Memory B cell (primary cell): Measurements from ENCODE around the gene SLC16A14.
"Not testable (repeated sequence)": the region's sequence is repeated elsewhere in the genome, so short reads cannot be mapped to it uniquely, and the experiment has no call there.

Source experiments
- ATAC-seq: fragments of 150-1000 bp; cut with Tn5 transposase; 2 replicates; pipeline ENCODE4 v1.10.0; 2021; ENCODE audit warnings: low read depth, mild to moderate bottlenecking, moderate library complexity
- DNase-seq, 2 donors: peaks; one replicate each; pipeline ENCODE4 v3.0.0; 2022; ENCODE audit warnings: low spot score in 2 of 2
- H3K27ac Mint-ChIP-seq: one replicate; pipeline ENCODE4 v1.8.0; 2022; ENCODE audit warnings: mild to moderate bottlenecking, moderate library complexity, mixed read lengths
- H3K27me3 Mint-ChIP-seq: one replicate; pipeline ENCODE4 v1.8.0; 2022; ENCODE audit warnings: mixed read lengths
- H3K36me3 Mint-ChIP-seq: one replicate; pipeline ENCODE4 v1.8.0; 2022; ENCODE audit warnings: mild to moderate bottlenecking, mixed read lengths
- H3K4me1 Mint-ChIP-seq: one replicate; pipeline ENCODE4 v1.8.0; 2022; ENCODE audit warnings: mixed read lengths
- H3K4me3 Mint-ChIP-seq: one replicate; pipeline ENCODE4 v1.8.0; 2022; ENCODE audit warnings: mild to moderate bottlenecking, moderate library complexity, mixed read lengths
- H3K9me3 Mint-ChIP-seq: one replicate; pipeline ENCODE4 v1.8.0; 2022; ENCODE audit warnings: mixed read lengths

Gene SLC16A14, protein sequence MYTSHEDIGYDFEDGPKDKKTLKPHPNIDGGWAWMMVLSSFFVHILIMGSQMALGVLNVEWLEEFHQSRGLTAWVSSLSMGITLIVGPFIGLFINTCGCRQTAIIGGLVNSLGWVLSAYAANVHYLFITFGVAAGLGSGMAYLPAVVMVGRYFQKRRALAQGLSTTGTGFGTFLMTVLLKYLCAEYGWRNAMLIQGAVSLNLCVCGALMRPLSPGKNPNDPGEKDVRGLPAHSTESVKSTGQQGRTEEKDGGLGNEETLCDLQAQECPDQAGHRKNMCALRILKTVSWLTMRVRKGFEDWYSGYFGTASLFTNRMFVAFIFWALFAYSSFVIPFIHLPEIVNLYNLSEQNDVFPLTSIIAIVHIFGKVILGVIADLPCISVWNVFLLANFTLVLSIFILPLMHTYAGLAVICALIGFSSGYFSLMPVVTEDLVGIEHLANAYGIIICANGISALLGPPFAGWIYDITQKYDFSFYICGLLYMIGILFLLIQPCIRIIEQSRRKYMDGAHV

GRCh38 chr2:230068651-230069055 is at the start of gene SLC16A14:
SLC16A14 (minus strand) TSS chr2:230068924; CDS start chr2:230059352, 9,572 bp downstream.
- H3K4me3 Mint-ChIP-seq, result peak within 1 kb of the TSS; percentile 97
- peaks cover 2% of the 10 kb centered on the region for H3K27me3 Mint-ChIP-seq
- DNase-seq, result peak in 1 of 2 donors; percentile 20
- peaks cover 1% of the 10 kb centered on the region for H3K36me3 Mint-ChIP-seq
- peak; percentile 26 for ATAC-seq
- H3K9me3 Mint-ChIP-seq, result peaks cover 1% of the 10 kb centered on the region
- peaks cover 12% of the 10 kb centered on the region for H3K4me1 Mint-ChIP-seq
- H3K27ac Mint-ChIP-seq, result peak within 1 kb of the TSS; percentile 48

- H3K36me3 Mint-ChIP-seq, result peaks cover 14% of the 10 kb centered on the region
- H3K9me3 Mint-ChIP-seq, result peaks cover 18% of the 10 kb centered on the region
- no peak for ATAC-seq
- no peaks in the 10 kb centered on the region for H3K4me1 Mint-ChIP-seq
- no peak for DNase-seq
- no peak overlapping the region for H3K27ac Mint-ChIP-seq
- H3K27me3 Mint-ChIP-seq, result peaks cover 5% of the 10 kb centered on the region
- no peak overlapping the region for H3K4me3 Mint-ChIP-seq
Observed at GRCh38 chr2:230106771-230107170, 38.0 kb upstream of the SLC16A14 start.

DNA sequence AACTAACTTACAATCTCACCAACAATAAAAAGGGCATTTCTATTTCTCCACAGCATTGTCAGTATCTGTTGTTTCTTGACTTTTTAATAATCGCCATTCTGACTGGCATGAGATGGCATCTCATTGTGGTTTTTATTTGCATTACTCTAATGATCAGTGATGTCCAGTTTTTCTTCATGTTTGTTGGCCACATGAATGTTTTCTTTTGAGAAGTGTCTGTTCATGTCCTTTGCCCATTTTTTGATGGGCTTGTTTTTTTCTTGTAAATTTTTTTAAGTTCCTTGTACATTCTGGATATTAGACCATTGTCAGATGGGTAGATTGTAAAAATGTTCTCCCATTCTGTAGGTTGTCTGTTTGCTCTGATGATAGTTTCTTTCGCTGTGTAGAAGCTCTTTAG is 33.2 kb upstream of the SLC16A14 start:
- H3K9me3 Mint-ChIP-seq, result peaks cover 14% of the 10 kb centered on the region
- not testable (repeated sequence) for H3K4me1 Mint-ChIP-seq, H3K27ac Mint-ChIP-seq, DNase-seq, H3K27me3 Mint-ChIP-seq, ATAC-seq, H3K4me3 Mint-ChIP-seq
- peaks cover 10% of the 10 kb centered on the region for H3K36me3 Mint-ChIP-seq

DNA sequence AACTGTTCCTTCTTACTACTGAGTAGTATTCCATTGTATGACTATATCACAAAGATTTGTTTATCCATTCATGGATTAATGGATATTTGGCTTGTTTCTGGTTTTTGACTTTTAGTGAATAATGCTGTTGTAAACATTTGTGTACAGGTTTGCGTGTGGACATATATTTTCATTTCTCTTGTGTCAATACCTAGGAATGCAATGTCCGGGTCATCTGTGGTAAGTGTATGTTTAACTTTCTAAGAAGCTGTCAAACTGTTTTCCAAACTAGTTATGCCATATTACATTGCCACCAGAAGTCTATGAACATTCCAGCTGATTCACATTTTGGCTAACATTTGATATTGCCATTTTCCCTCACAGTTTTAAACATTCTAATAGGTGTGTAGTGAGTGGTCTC is 29.1 kb upstream of the SLC16A14 start:
- Mint-ChIP-seq H3K4me3 (no peak overlapping the region), H3K27ac (no peak overlapping the region), H3K36me3 (peaks cover 7% of the 10 kb centered on the region), H3K9me3 (peaks cover 8% of the 10 kb centered on the region), H3K4me1 (no peaks in the 10 kb centered on the region), H3K27me3 (no peaks in the 10 kb centered on the region)
- DNase-seq (no peak), ATAC-seq (no peak)

DNA sequence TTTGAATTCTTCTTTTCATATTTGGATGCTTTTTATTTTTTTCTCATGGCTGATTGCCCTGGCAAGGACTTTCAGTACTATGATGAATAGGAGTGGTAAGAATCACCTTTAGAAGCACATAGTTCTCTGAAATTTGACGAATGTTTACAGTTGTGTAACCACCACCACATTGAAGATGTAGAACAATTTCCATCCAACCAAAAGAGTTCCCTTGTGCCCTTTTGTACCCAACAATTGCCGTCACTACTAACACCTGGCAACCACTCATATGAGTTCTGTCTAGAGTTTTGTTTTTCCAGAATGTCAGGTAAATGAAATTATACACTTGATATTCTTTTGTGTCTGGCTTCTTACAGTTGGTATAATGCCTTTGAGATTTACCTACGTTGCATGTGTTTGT is 28.7 kb upstream of the SLC16A14 start:
- Mint-ChIP-seq H3K4me1 (no peaks in the 10 kb centered on the region), H3K9me3 (peaks cover 6% of the 10 kb centered on the region), H3K36me3 (peaks cover 5% of the 10 kb centered on the region), H3K4me3 (no peak overlapping the region), H3K27me3 (no peaks in the 10 kb centered on the region), H3K27ac (no peak overlapping the region)
- DNase-seq (no peak), ATAC-seq (no peak)

GRCh38 chr2:230090967-230091366 is 22.2 kb upstream of the SLC16A14 start:
- DNase-seq, result no peak
- no peaks in the 10 kb centered on the region for H3K36me3 Mint-ChIP-seq
- ATAC-seq, result no peak
- H3K4me1 Mint-ChIP-seq, result no peaks in the 10 kb centered on the region
- peaks cover 2% of the 10 kb centered on the region for H3K9me3 Mint-ChIP-seq
- no peak overlapping the region for H3K27ac Mint-ChIP-seq
- H3K4me3 Mint-ChIP-seq, result no peak overlapping the region
- peaks cover 8% of the 10 kb centered on the region for H3K27me3 Mint-ChIP-seq

GRCh38 chr2:230085201-230085600 is 16.5 kb upstream of the SLC16A14 start:
- H3K4me1 Mint-ChIP-seq, result no peaks in the 10 kb centered on the region

GRCh38 chr2:230077851-230078547 is 9.3 kb upstream of the SLC16A14 start:
- ATAC-seq, result no peak
- no peak for DNase-seq

More at GRCh38 chr2:230085201-230085600, 16.5 kb upstream of the SLC16A14 start:
- DNase-seq (no peak), ATAC-seq (no peak)
- Mint-ChIP-seq H3K36me3 (no peaks in the 10 kb centered on the region), H3K27ac (no peak overlapping the region), H3K9me3 (no peaks in the 10 kb centered on the region), H3K4me3 (no peak overlapping the region), H3K27me3 (peaks cover 10% of the 10 kb centered on the region)

GRCh38 chr2:230076819-230077218 is 8.1 kb upstream of the SLC16A14 start:
- ATAC-seq (no peak), DNase-seq (no peak)
- Mint-ChIP-seq H3K9me3 (peaks cover 2% of the 10 kb centered on the region), H3K27me3 (peaks cover 6% of the 10 kb centered on the region), H3K36me3 (peaks cover 2% of the 10 kb centered on the region), H3K27ac (no peak overlapping the region), H3K4me1 (no peaks in the 10 kb centered on the region), H3K4me3 (no peak overlapping the region)

More at GRCh38 chr2:230077851-230078547, 9.3 kb upstream of the SLC16A14 start:
- no peaks in the 10 kb centered on the region for H3K4me1 Mint-ChIP-seq
- no peak overlapping the region for H3K4me3 Mint-ChIP-seq
- peaks cover 2% of the 10 kb centered on the region for H3K36me3 Mint-ChIP-seq
- H3K27ac Mint-ChIP-seq, result no peak overlapping the region
- peaks cover 8% of the 10 kb centered on the region for H3K27me3 Mint-ChIP-seq
- H3K9me3 Mint-ChIP-seq, result peaks cover 2% of the 10 kb centered on the region

GRCh38 chr2:230075988-230076631 is 7.4 kb upstream of the SLC16A14 start:
- peaks cover 2% of the 10 kb centered on the region for H3K36me3 Mint-ChIP-seq
- no peak for ATAC-seq
- no peak for DNase-seq
- peaks cover 2% of the 10 kb centered on the region for H3K9me3 Mint-ChIP-seq
- H3K4me1 Mint-ChIP-seq, result no peaks in the 10 kb centered on the region
- H3K27ac Mint-ChIP-seq, result no peak overlapping the region
- H3K27me3 Mint-ChIP-seq, result peaks cover 6% of the 10 kb centered on the region
- H3K4me3 Mint-ChIP-seq, result no peak overlapping the region

DNA sequence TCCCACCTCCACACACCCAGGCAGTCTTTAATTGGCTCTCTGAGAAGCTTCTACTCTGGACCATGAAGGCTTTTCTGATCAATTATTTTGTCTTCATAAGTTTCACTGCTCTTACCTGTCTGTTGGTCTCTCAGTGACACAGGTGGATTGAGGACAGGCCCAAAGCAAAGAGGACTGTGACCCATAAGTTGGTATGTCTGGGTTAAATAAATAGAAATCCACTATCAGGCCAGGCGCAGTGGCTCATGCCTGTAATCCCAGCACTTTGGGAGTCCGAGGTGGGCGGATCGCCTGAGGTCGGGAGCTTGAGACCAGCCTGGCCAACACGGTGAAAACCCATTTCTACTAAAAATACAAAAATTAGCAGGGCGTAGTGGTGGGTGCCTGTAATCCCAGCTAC is 2.7 kb upstream of the SLC16A14 start:
- peaks cover 3% of the 10 kb centered on the region for H3K27me3 Mint-ChIP-seq
- peaks cover 2% of the 10 kb centered on the region for H3K36me3 Mint-ChIP-seq
- H3K9me3 Mint-ChIP-seq, result peaks cover 2% of the 10 kb centered on the region
- H3K4me1 Mint-ChIP-seq, result peaks cover 12% of the 10 kb centered on the region
- no peak overlapping the region for H3K27ac Mint-ChIP-seq
- DNase-seq (no peak), ATAC-seq (no peak)
- no peak overlapping the region for H3K4me3 Mint-ChIP-seq

DNA sequence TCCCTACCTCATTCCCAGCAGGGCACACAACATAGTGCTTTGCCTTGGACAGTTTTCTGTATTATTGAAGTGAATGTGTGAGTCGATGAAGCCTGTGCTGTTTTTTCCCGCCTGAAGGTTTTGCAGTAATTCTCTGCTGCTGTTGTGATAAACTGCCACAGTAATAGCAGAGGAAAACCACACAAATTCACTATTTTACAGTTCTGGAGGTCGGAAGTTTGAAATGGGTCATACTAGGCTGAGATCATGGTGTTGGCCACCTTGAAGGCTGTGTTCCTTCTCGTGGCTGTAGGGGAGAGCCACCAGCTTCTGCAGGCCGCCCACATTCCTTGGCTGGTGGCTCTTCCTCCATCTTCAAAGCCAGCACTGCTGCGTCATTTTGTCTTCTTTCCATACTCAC is 678 bp upstream of the SLC16A14 start:
- peak overlapping the region; percentile 48 for H3K27ac Mint-ChIP-seq
- H3K4me1 Mint-ChIP-seq, result peaks cover 12% of the 10 kb centered on the region
- peak overlapping the region; percentile 97 for H3K4me3 Mint-ChIP-seq
- DNase-seq (no peak), ATAC-seq (no peak)
- H3K27me3 Mint-ChIP-seq, result peaks cover 3% of the 10 kb centered on the region
- H3K9me3 Mint-ChIP-seq, result peaks cover 2% of the 10 kb centered on the region
- H3K36me3 Mint-ChIP-seq, result peaks cover 2% of the 10 kb centered on the region

DNA sequence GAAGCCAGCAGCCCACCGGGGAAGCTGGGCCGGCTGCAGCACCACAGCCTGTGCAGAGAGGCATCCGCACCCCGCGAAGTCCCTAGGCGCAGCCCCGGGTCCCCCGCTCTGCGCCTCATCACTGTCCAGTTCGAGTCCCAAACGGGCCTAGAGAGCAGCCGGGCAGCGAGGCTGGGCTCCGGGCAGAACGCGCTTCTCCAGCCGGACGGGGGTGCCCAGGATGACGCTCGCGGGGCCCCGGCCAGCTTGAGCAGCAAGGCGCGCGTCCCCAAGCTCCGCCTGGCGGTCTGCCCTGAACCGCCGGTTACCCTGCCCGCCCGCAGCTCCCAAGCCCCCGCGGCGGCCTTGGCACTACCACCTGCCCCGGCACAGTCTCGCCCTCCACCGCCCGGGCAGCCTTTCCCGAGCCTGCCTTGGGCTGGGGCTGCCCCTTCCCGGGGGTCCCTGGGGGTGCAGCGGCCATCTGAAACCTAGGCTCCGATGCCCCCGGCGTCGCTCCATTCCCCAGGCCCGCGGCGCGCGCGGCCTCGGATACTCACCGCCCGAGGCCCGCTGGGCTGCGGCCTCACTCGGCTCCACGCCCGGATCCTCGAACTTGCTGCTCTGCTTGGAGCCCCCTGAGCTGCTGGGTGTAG is 591 bp downstream of the SLC16A14 start:
- Mint-ChIP-seq H3K27me3 (peaks cover 1% of the 10 kb centered on the region), H3K4me3 (peak overlapping the region; percentile 97), H3K4me1 (peaks cover 12% of the 10 kb centered on the region), H3K9me3 (no peaks in the 10 kb centered on the region), H3K36me3 (peaks cover 2% of the 10 kb centered on the region), H3K27ac (peak overlapping the region; percentile 48)
- DNase-seq, result peak; percentile 57 to 70
- peak; percentile 55 for ATAC-seq
